Epithelial cell of alveolus of lung (primary cell): ENCODE results near the gene HES2. TPM values are rescaled to one million over a fixed set of nuclear protein-coding genes. Genes with fewer than 3 reads are reported as not detected.

Source experiments
- total RNA-seq: library from RNA; depleted of rRNA; stranded (reverse); fragments of >200 nt; gene quantifications from 2 replicates; pipeline ENCODE4 v1.2.1, GENCODE V29; 2015

HES2 gene
- 0.08 and 5.0 TPM in 2 replicates for total RNA-seq

GRCh38 chr1:6419804-6420453 lies at the start of gene HES2:
HES2 (minus strand) TSS chr1:6419919; CDS start chr1:6419820, 99 bp downstream.

GRCh38 chr1:6466023-6466422 lies 46.3 kb upstream of the HES2 start, which contains the start of gene TNFRSF25:
TNFRSF25 (minus strand) TSS chr1:6466173; CDS start chr1:6466107, 66 bp downstream.

GRCh38 chr1:6424619-6425593 lies 5.2 kb upstream of the HES2 start, which contains the start of gene ESPN:
ESPN (plus strand) TSS chr1:6424776; CDS start chr1:6424956, 180 bp downstream.

GRCh38 chr1:6393400-6394187 lies 26.1 kb downstream of the HES2 start, which contains the start of gene ACOT7:
ACOT7 (minus strand) TSS chr1:6393767; CDS start chr1:6393399, 368 bp downstream.

Other genes with a start within 250 kb of the HES2 start
- gene CHD5, start 239.6 kb downstream of the HES2 start, total RNA-seq: under 0.01 and 0.24 TPM in 2 replicates
- gene RPL22, start 220.3 kb downstream of the HES2 start, total RNA-seq: 143 and 226 TPM in 2 replicates
- 10.3 and 23.4 TPM in 2 replicates for gene RNF207, start 213.8 kb downstream of the HES2 start, total RNA-seq
- gene ICMT, start 184.0 kb downstream of the HES2 start, total RNA-seq: 42.0 and 58.6 TPM in 2 replicates
- not detected in 2 replicates for gene HES3, start 175.7 kb downstream of the HES2 start, total RNA-seq
- 5.4 and 6.6 TPM in 2 replicates for gene GPR153, start 158.8 kb downstream of the HES2 start, total RNA-seq
- 36.4 and 66.1 TPM in 2 replicates for gene ACOT7, start 26.2 kb downstream of the HES2 start, total RNA-seq
- 0.13 TPM in 1 of 2 replicates, not detected in the other for gene ESPN, start 4.9 kb upstream of the HES2 start, total RNA-seq
- 0.26 and 7.8 TPM in 2 replicates for gene TNFRSF25, start 46.3 kb upstream of the HES2 start, total RNA-seq
- gene PLEKHG5, start 71.7 kb upstream of the HES2 start, total RNA-seq: 5.3 and 15.7 TPM in 2 replicates
- gene NOL9, start 134.6 kb upstream of the HES2 start, total RNA-seq: 13.2 and 18.0 TPM in 2 replicates
- gene TAS1R1, start 135.4 kb upstream of the HES2 start, total RNA-seq: not detected in 2 replicates
- gene ZBTB48, start 160.1 kb upstream of the HES2 start, total RNA-seq: 9.6 and 16.4 TPM in 2 replicates
- gene KLHL21, start 182.9 kb upstream of the HES2 start, total RNA-seq: 32.7 and 35.9 TPM in 2 replicates
- 12.4 and 19.4 TPM in 2 replicates for gene PHF13, start 193.8 kb upstream of the HES2 start, total RNA-seq
- gene THAP3, start 204.9 kb upstream of the HES2 start, total RNA-seq: 22.4 and 36.2 TPM in 2 replicates